GM12865 (cell line): ENCODE data around the gene TRAPPC10.

ENCODE experiments used
- DNase-seq: peaks from one replicate; pipeline ENCODE4 v3.0.0; 2010; ENCODE audit warnings: low read depth
- H3K4me3 ChIP-seq: 2 replicates; pipeline ENCODE4 v1.5.1; 2011; ENCODE audit warnings: mild to moderate bottlenecking, low read depth, low read length, control low read depth
- CTCF ChIP-seq: IDR thresholded peaks from 2 replicates; pipeline ENCODE4 v1.5.1; 2011; ENCODE audit warnings: low read length, control low read depth, low read depth, inconsistent platforms; ENCODE audit not compliant: insufficient read depth; ENCODE audit errors: missing control alignments

The TRAPPC10 gene

GRCh38 chr21:44029460-44030087 is 17.5 kb downstream of the TRAPPC10 start:
- no peak for TF ChIP-seq CTCF
- DNase-seq, result no peak
- no peak overlapping the region for H3K4me3 ChIP-seq

- TF ChIP-seq CTCF, result no peak
- no peak overlapping the region for H3K4me3 ChIP-seq
- DNase-seq, result no peak
Measured at GRCh38 chr21:44035244-44035643, 23.1 kb downstream of the TRAPPC10 start.

- TF ChIP-seq CTCF, result no peak
- DNase-seq, result no peak
- no peak overlapping the region for H3K4me3 ChIP-seq
Measured at GRCh38 chr21:44038063-44038462, 26.0 kb downstream of the TRAPPC10 start.

GRCh38 chr21:44039828-44040227 is 27.7 kb downstream of the TRAPPC10 start:
- DNase-seq, result no peak
- no peak overlapping the region for H3K4me3 ChIP-seq
- TF ChIP-seq CTCF, result no peak

- TF ChIP-seq CTCF, result no peak
- DNase-seq, result no peak
- no peak overlapping the region for H3K4me3 ChIP-seq
Measured at GRCh38 chr21:44043613-44044012, 31.5 kb downstream of the TRAPPC10 start.

- DNase-seq, result no peak
- no peak for TF ChIP-seq CTCF
Measured at GRCh38 chr21:44046734-44047133, 34.6 kb downstream of the TRAPPC10 start.

GRCh38 chr21:44047996-44048560 is 36.0 kb downstream of the TRAPPC10 start:
- no peak for DNase-seq
- H3K4me3 ChIP-seq, result no peak overlapping the region
- no peak for TF ChIP-seq CTCF

More at GRCh38 chr21:44046734-44047133, 34.6 kb downstream of the TRAPPC10 start:
- no peak overlapping the region for H3K4me3 ChIP-seq
